Fibroblast of pulmonary artery (primary cell): ENCODE results near the gene ERBIN.
A peak's percentile ranks its signal among the peaks of the same experiment; 100 is the strongest.
"Not testable (repeated sequence)": the region's sequence is repeated elsewhere in the genome, so short reads cannot be mapped to it uniquely, and the experiment has no call there.

ENCODE experiments used
- DNase-seq: peaks from one replicate; pipeline ENCODE4 v3.0.0-alpha.2; 2010; ENCODE audit warnings: low read depth
- H3K4me3 ChIP-seq: replicated peaks from 2 replicates; pipeline ENCODE4 v1.5.1; 2011; ENCODE audit warnings: low read depth, mild to moderate bottlenecking, control low read depth, low read length, moderate library complexity
- CTCF ChIP-seq: IDR thresholded peaks from 2 replicates; pipeline ENCODE4 v1.5.1; 2011; ENCODE audit warnings: mild to moderate bottlenecking, control low read depth, low read length, inconsistent platforms; ENCODE audit errors: missing control alignments

Gene ERBIN

GRCh38 chr5:65961633-65962032 lies 35.3 kb downstream of the ERBIN start:
- no peak for TF ChIP-seq CTCF
- no peak overlapping the region for H3K4me3 ChIP-seq
- DNase-seq = peak; percentile 37

GRCh38 chr5:65967288-65968066 lies 41.1 kb downstream of the ERBIN start:
- DNase-seq = no peak
- TF ChIP-seq CTCF = no peak
- H3K4me3 ChIP-seq = no peak overlapping the region

GRCh38 chr5:65969539-65970393 lies 43.4 kb downstream of the ERBIN start:
- no peak for DNase-seq
- TF ChIP-seq CTCF = no peak
- H3K4me3 ChIP-seq = no peak overlapping the region

- DNase-seq = no peak
- no peak overlapping the region for H3K4me3 ChIP-seq
- no peak for TF ChIP-seq CTCF
These were observed 44.3 kb downstream of the ERBIN start for GRCh38 chr5:65970481-65971367.

- no peak for DNase-seq
- H3K4me3 ChIP-seq = no peak overlapping the region
- TF ChIP-seq CTCF = no peak
These were observed 45.3 kb downstream of the ERBIN start for GRCh38 chr5:65971643-65972042.

GRCh38 chr5:65972896-65973295 lies 46.5 kb downstream of the ERBIN start:
- not testable (repeated sequence) for DNase-seq, H3K4me3 ChIP-seq

- no peak for DNase-seq
- no peak for TF ChIP-seq CTCF
- no peak overlapping the region for H3K4me3 ChIP-seq
These were observed 51.9 kb downstream of the ERBIN start for GRCh38 chr5:65978251-65978650.
